ENCODE results near the gene CCDC80. TPM values are rescaled to one million over a fixed set of nuclear protein-coding genes. Genes with fewer than 3 reads are reported as not detected.

Gene CCDC80
- total RNA-seq, 1 experiment from 2014 or later, result 1.1 TPM

DNA sequence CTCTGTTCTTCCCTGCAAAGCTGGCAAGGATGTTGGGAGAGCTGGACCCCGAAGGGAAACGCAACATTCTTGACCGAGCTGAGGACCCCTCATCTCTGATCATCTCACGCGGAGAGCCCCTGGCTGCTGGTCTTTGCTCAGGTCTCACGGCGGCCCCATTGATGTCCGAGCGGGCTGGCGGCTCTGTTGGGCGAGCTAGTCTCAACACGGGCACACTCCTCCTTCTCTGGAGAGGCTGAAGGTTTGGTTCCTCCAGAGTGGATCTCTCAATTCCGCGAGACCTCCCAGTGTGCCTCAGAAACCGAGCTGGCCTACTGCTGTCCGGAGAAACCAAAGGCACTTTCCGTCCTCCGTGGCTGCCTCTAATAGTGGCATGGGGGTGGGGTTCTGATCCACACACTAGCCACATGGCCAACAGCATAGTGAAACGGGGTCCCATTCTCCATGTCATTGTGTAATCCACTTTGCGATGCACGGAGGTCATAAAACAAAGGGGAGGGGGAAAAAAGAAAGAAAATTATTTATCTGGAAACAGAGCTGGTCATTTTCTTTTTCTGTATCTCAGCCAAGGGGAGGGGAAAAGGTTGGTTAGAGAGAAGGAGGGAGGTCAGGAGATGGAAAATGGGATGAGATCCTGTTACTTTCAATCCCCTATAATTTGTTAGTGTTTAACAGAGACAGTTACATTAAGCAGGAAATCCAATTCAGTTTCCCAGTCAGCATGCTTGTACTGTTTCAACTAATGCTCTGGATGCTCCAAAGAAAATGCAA, 1.3 kb downstream of the CCDC80 start:
- intact Hi-C loops (cut with micrococcal nuclease; ENCODE audit: unreplicated experiment), result no loop called here
- no peak overlapping the region for H3K27ac Mint-ChIP-seq (ENCODE audit: unreplicated experiment)
- TF ChIP-seq, protein P1, sequence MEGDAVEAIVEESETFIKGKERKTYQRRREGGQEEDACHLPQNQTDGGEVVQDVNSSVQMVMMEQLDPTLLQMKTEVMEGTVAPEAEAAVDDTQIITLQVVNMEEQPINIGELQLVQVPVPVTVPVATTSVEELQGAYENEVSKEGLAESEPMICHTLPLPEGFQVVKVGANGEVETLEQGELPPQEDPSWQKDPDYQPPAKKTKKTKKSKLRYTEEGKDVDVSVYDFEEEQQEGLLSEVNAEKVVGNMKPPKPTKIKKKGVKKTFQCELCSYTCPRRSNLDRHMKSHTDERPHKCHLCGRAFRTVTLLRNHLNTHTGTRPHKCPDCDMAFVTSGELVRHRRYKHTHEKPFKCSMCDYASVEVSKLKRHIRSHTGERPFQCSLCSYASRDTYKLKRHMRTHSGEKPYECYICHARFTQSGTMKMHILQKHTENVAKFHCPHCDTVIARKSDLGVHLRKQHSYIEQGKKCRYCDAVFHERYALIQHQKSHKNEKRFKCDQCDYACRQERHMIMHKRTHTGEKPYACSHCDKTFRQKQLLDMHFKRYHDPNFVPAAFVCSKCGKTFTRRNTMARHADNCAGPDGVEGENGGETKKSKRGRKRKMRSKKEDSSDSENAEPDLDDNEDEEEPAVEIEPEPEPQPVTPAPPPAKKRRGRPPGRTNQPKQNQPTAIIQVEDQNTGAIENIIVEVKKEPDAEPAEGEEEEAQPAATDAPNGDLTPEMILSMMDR (IDR thresholded peaks at IDR 0.05; ENCODE audit: unreplicated experiment), result no peak
- no peak for DNase-seq
- H3K4me3 Mint-ChIP-seq (ENCODE audit: low read depth, unreplicated experiment), result no peak overlapping the region
- H3K36me3 Mint-ChIP-seq (ENCODE audit: insufficient read depth, unreplicated experiment), result no peaks in the 10 kb centered on the region
- H3K4me1 Mint-ChIP-seq (ENCODE audit: low read depth, unreplicated experiment), result peaks cover 16% of the 10 kb centered on the region
- no TSS peak for BruUV-seq (replicated peaks)
- H3K9me3 Mint-ChIP-seq (ENCODE audit: low read depth, unreplicated experiment), result no peaks in the 10 kb centered on the region
- CTCF ChIA-PET, result no interaction called here
- H3K27me3 Mint-ChIP-seq (ENCODE audit: unreplicated experiment), result no peaks in the 10 kb centered on the region

DNA sequence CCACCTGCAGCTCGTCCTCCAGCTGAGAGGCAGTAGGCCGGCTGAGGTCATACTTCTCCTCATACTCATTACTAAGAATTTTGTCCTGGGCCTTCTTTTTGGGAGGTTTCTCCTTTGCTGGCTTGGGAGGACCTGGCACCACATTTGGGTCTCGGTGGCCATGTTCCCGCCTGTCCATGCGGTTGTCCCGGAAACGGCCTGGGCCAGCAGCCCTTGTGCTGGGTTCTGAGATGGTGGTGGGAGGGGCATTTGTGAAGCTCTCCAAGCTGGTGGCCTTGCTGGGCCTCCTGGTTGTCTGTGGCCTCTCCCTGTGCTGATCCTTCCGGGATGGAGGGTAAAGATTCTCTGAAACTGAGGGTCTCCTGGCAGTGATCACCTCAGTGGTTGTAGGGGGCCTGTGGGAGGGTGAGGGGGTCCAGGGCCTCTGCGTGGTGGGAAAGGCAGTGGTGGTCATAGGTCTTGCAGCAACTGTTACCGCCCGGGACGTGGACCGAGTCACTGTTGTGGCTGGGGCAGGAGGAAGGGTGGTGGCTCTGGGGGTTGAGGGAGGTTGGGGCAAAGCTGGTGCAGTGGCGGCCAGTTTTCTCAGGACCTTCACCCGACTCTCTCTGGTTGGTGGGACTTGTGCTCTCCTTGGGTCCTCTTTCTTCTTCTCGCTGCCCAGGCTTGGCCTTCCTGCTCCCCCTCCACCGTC, 2.5 kb downstream of the CCDC80 start:
- Mint-ChIP-seq H3K4me3 (ENCODE audit: low read depth, unreplicated experiment) (no peak overlapping the region), H3K27ac (ENCODE audit: unreplicated experiment) (no peak overlapping the region)
- CTCF ChIA-PET, result interaction anchor here (0.9 to 1.2 kb wide), 2 partner anchors 34 to 93 kb away, joined by 3 to 4 read pairs; no protein-coding TSS in a partner anchor

DNA sequence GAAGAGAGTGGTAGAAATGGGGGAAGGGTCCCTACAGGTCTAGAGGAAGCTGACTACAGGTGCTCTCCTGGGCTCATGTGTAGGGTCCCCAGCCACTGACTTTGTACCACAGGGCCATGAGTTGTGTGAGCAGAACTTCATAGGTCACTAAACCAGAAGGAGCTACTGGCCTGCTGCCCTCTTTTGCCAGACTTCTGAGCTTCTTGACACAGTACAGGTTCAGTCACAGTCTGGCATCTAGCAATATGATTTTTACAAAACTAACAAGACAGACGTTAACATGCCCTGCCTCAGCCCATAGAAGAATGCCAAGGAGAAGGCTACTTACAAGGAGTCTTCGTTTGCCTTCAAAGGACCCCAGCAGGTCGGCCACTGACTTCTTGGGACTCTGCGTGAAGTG, 3.2 kb downstream of the CCDC80 start:
- CTCF ChIA-PET, result interaction anchor here (0.9 to 1.2 kb wide), 2 partner anchors 33 to 94 kb away, joined by 3 to 4 read pairs; no protein-coding TSS in a partner anchor
- DNase-seq, result no peak
- TF ChIP-seq, protein P1 (IDR thresholded peaks at IDR 0.05; ENCODE audit: unreplicated experiment), result no peak
- Mint-ChIP-seq H3K36me3 (ENCODE audit: insufficient read depth, unreplicated experiment) (no peaks in the 10 kb centered on the region), H3K4me1 (ENCODE audit: low read depth, unreplicated experiment) (peaks cover 5% of the 10 kb centered on the region), H3K27me3 (ENCODE audit: unreplicated experiment) (no peaks in the 10 kb centered on the region), H3K4me3 (ENCODE audit: low read depth, unreplicated experiment) (no peak overlapping the region), H3K27ac (ENCODE audit: unreplicated experiment) (no peak overlapping the region), H3K9me3 (ENCODE audit: low read depth, unreplicated experiment) (no peaks in the 10 kb centered on the region)
- no TSS peak for BruUV-seq (replicated peaks)
- intact Hi-C loops (cut with micrococcal nuclease; ENCODE audit: unreplicated experiment), result no loop called here

More for the DNA sequence above, 2.5 kb downstream of the CCDC80 start:
- intact Hi-C loops (cut with micrococcal nuclease; ENCODE audit: unreplicated experiment), result no loop called here
- TF ChIP-seq, protein P1 (IDR thresholded peaks at IDR 0.05; ENCODE audit: unreplicated experiment), result no peak
- H3K4me1 Mint-ChIP-seq (ENCODE audit: low read depth, unreplicated experiment), result peaks cover 13% of the 10 kb centered on the region
- no peaks in the 10 kb centered on the region for H3K36me3 Mint-ChIP-seq (ENCODE audit: insufficient read depth, unreplicated experiment)
- BruUV-seq (replicated peaks), result no TSS peak
- no peaks in the 10 kb centered on the region for H3K27me3 Mint-ChIP-seq (ENCODE audit: unreplicated experiment)
- no peaks in the 10 kb centered on the region for H3K9me3 Mint-ChIP-seq (ENCODE audit: low read depth, unreplicated experiment)
- DNase-seq, result no peak

DNA sequence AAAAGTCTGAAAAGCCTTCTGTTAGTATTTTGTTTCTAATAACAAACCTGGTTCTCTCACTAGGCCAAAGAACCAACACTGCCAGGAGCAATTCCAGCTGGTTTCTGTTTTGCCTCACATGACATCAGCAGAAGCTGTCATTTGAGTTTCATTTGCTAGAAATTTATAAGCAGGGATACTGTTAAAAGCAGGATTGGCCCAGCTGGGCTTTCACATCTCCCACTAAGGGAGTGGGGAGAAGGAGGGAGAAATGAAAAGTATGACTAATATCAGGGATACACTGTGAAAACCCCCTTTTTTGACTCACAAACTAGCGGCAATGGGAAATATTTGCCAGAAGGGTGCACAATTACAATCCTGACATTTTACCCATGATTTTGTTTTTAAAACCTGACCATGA, 5.3 kb downstream of the CCDC80 start:
- TF ChIP-seq, protein P1 (IDR thresholded peaks at IDR 0.05; ENCODE audit: unreplicated experiment), result no peak
- no peaks in the 10 kb centered on the region for H3K27me3 Mint-ChIP-seq (ENCODE audit: unreplicated experiment)
- no peak overlapping the region for H3K4me3 Mint-ChIP-seq (ENCODE audit: low read depth, unreplicated experiment)
- no TSS peak for BruUV-seq (replicated peaks)
- no peak for DNase-seq
- H3K27ac Mint-ChIP-seq (ENCODE audit: unreplicated experiment), result no peak overlapping the region
- no peaks in the 10 kb centered on the region for H3K36me3 Mint-ChIP-seq (ENCODE audit: insufficient read depth, unreplicated experiment)
- no peaks in the 10 kb centered on the region for H3K4me1 Mint-ChIP-seq (ENCODE audit: low read depth, unreplicated experiment)
- H3K9me3 Mint-ChIP-seq (ENCODE audit: low read depth, unreplicated experiment), result no peaks in the 10 kb centered on the region
- intact Hi-C loops (cut with micrococcal nuclease; ENCODE audit: unreplicated experiment), result no loop called here
- CTCF ChIA-PET, result no interaction called here

Measured in Calu3 (cell line).